Astrocyte (in vitro differentiated cells and primary cell): Measurements from ENCODE around the gene APOA4. TPM values are rescaled to one million over a fixed set of nuclear protein-coding genes. Genes with fewer than 3 reads are reported as not detected.
A peak's percentile ranks its signal among the peaks of the same experiment; 100 is the strongest.

Experiments used
- DNase-seq: peaks from one replicate; pipeline ENCODE4 v3.0.0-alpha.2; 2010; ENCODE audit warnings: low read depth
- FAIRE-seq: peaks from 2 replicates; lab custom pipeline; 2011; peaks lifted over from hg19 to GRCh38; lab: Jason Lieb, UNC
- H2AFZ ChIP-seq: 2 replicates; pipeline ENCODE4 v1.6.0; 2012; ENCODE audit warnings: low read depth, low read length, inconsistent platforms
- H3K27ac ChIP-seq: 2 replicates; pipeline ENCODE4 v1.5.1; 2011; ENCODE audit warnings: low read depth, low read length, inconsistent platforms
- H3K27me3 ChIP-seq: 2 replicates; pipeline ENCODE4 v1.6.0; 2011; ENCODE audit warnings: low read length, inconsistent platforms; ENCODE audit not compliant: insufficient read depth
- H3K36me3 ChIP-seq: 2 replicates; pipeline ENCODE4 v1.5.1; 2011; ENCODE audit warnings: low read length, inconsistent platforms; ENCODE audit not compliant: insufficient read depth
- H3K4me1 ChIP-seq: 2 replicates; pipeline ENCODE4 v1.5.1; 2011; ENCODE audit warnings: low read length, inconsistent platforms; ENCODE audit not compliant: insufficient read depth
- H3K4me2 ChIP-seq: 2 replicates; pipeline ENCODE4 v1.6.0; 2012; ENCODE audit warnings: low read length, inconsistent platforms
- H3K4me3 ChIP-seq: 2 replicates; pipeline ENCODE4 v1.5.1; 2011; ENCODE audit warnings: low read depth, mild to moderate bottlenecking, low read length, inconsistent platforms; ENCODE audit not compliant: insufficient read depth
- H3K79me2 ChIP-seq: 2 replicates; pipeline ENCODE4 v1.6.0; 2012; ENCODE audit warnings: mild to moderate bottlenecking, low read length, inconsistent platforms; ENCODE audit not compliant: insufficient read depth
- H3K9ac ChIP-seq: 2 replicates; pipeline ENCODE4 v1.6.0; 2012; ENCODE audit warnings: mild to moderate bottlenecking, low read length, inconsistent platforms
- H3K9me3 ChIP-seq: 2 replicates; pipeline ENCODE4 v1.5.1; 2012; ENCODE audit warnings: low read depth, mild to moderate bottlenecking, low read length, inconsistent platforms; ENCODE audit not compliant: insufficient read depth
- H4K20me1 ChIP-seq: 2 replicates; pipeline ENCODE4 v1.6.0; 2012; ENCODE audit warnings: low read length, inconsistent platforms; ENCODE audit not compliant: insufficient read depth
- H3K27ac Mint-ChIP-seq: one replicate; pipeline ENCODE4 v1.8.0; 2021; ENCODE audit warnings: mild to moderate bottlenecking, mixed read lengths; ENCODE audit not compliant: unreplicated experiment
- H3K27me3 Mint-ChIP-seq: one replicate; pipeline ENCODE4 v1.8.0; 2021; ENCODE audit warnings: low read depth, mixed read lengths; ENCODE audit not compliant: unreplicated experiment
- H3K36me3 Mint-ChIP-seq: one replicate; pipeline ENCODE4 v1.8.0; 2021; ENCODE audit warnings: low read depth, mixed read lengths; ENCODE audit not compliant: unreplicated experiment
- H3K4me1 Mint-ChIP-seq: one replicate; pipeline ENCODE4 v1.8.0; 2021; ENCODE audit warnings: low read depth, mixed read lengths; ENCODE audit not compliant: unreplicated experiment
- H3K4me3 Mint-ChIP-seq: one replicate; pipeline ENCODE4 v1.8.0; 2021; ENCODE audit warnings: mild to moderate bottlenecking, moderate library complexity, mixed read lengths; ENCODE audit not compliant: unreplicated experiment
- H3K9me3 Mint-ChIP-seq: one replicate; pipeline ENCODE4 v1.8.0; 2021; ENCODE audit warnings: mild to moderate bottlenecking, mixed read lengths; ENCODE audit not compliant: unreplicated experiment
- EZH2 ChIP-seq: IDR thresholded peaks from 2 replicates; pipeline ENCODE4 v1.6.1; 2012; ENCODE audit warnings: mild to moderate bottlenecking, low read length, inconsistent platforms; ENCODE audit not compliant: insufficient read depth
- total RNA-seq: library from RNA; stranded (reverse); gene quantifications from 2 replicates; pipeline ENCODE4 v1.2.1, GENCODE V29; 2021
- TF ChIP-seq, protein P1 (sequence below): IDR thresholded peaks from 2 replicates; pipeline ENCODE4 v1.5.1; 2011; ENCODE audit warnings: low read depth, mild to moderate bottlenecking, inconsistent platforms, low read length, moderate library complexity; ENCODE audit not compliant: insufficient read depth

The APOA4 gene
- total RNA-seq, 1 donor from 2014 or later = not detected

DNA sequence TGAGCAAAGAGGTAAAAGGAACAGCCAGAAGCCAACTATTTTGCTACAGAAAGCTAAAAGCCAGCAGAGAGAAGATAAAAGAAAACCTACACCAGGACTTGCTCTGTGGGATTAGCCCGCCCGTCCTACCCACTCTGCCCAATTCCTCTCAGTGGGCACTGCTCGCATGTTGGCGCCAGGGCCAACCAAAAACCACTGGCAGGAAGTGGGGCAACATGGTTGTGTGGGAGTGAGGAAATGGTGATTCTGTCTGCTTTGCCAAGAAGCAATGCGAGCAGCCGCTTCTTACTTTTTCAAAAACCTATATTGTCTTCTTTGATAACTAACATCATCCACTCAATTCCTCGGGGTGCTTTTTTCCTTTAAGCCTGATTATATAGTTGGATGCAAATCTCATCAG, 28.5 kb upstream of the APOA4 start:
- H3K4me2 ChIP-seq = peak overlapping the region; percentile 73
- no peak overlapping the region for H3K27ac ChIP-seq
- TF ChIP-seq, protein P1, sequence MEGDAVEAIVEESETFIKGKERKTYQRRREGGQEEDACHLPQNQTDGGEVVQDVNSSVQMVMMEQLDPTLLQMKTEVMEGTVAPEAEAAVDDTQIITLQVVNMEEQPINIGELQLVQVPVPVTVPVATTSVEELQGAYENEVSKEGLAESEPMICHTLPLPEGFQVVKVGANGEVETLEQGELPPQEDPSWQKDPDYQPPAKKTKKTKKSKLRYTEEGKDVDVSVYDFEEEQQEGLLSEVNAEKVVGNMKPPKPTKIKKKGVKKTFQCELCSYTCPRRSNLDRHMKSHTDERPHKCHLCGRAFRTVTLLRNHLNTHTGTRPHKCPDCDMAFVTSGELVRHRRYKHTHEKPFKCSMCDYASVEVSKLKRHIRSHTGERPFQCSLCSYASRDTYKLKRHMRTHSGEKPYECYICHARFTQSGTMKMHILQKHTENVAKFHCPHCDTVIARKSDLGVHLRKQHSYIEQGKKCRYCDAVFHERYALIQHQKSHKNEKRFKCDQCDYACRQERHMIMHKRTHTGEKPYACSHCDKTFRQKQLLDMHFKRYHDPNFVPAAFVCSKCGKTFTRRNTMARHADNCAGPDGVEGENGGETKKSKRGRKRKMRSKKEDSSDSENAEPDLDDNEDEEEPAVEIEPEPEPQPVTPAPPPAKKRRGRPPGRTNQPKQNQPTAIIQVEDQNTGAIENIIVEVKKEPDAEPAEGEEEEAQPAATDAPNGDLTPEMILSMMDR = no peak
- TF ChIP-seq EZH2 = no peak
- DNase-seq (no peak), FAIRE-seq (no peak)
- Mint-ChIP-seq H3K9me3 (no peaks in the 10 kb centered on the region), H3K27me3 (no peaks in the 10 kb centered on the region), H3K27ac (no peak overlapping the region), H3K36me3 (peaks cover 33% of the 10 kb centered on the region), H3K4me3 (no peak overlapping the region), H3K4me1 (peaks cover 35% of the 10 kb centered on the region)
- peaks cover 31% of the 10 kb centered on the region for H3K4me1 ChIP-seq
- H3K9ac ChIP-seq = no peak overlapping the region
- no peaks in the 10 kb centered on the region for H4K20me1 ChIP-seq
- H3K27me3 ChIP-seq = no peaks in the 10 kb centered on the region
- H3K79me2 ChIP-seq = no peaks in the 10 kb centered on the region
- H3K9me3 ChIP-seq = no peaks in the 10 kb centered on the region
- H2AFZ ChIP-seq = no peak overlapping the region
- no peaks in the 10 kb centered on the region for H3K36me3 ChIP-seq
- no peak overlapping the region for H3K4me3 ChIP-seq

DNA sequence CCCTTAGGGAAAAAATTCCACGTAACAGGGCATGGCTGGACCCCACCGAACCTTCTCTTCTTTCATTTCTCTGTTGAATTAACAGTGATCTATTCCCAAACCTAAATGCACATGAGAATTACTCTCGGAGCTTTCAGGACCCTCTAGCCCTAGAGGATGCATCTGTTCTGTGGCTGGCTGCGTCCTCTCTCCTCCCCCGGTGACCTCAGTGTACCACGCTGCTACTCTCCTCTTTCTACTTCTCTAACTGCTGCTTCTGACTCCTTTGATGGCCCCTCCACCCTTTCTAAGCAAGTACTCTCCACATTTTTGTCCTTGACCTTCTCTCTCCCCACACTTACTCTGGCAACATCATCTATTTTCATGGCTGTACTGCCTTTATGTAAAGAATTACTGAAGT, 26.4 kb upstream of the APOA4 start:
- TF ChIP-seq, protein P1 = no peak
- no peak for TF ChIP-seq EZH2
- no peak overlapping the region for H3K4me2 ChIP-seq
- peaks cover 6% of the 10 kb centered on the region for H3K36me3 ChIP-seq
- FAIRE-seq (no peak), DNase-seq (no peak)
- H3K4me1 Mint-ChIP-seq = peaks cover 31% of the 10 kb centered on the region
- H3K27me3 ChIP-seq = no peaks in the 10 kb centered on the region
- H3K9ac ChIP-seq = no peak overlapping the region
- peaks cover 30% of the 10 kb centered on the region for H3K4me1 ChIP-seq
- H3K79me2 ChIP-seq = no peaks in the 10 kb centered on the region
- H3K4me3 Mint-ChIP-seq = no peak overlapping the region
- no peaks in the 10 kb centered on the region for H3K9me3 Mint-ChIP-seq
- no peaks in the 10 kb centered on the region for H3K9me3 ChIP-seq
- H3K36me3 Mint-ChIP-seq = peaks cover 36% of the 10 kb centered on the region
- no peak overlapping the region for H3K27ac ChIP-seq
- no peak overlapping the region for H3K27ac Mint-ChIP-seq
- no peak overlapping the region for H2AFZ ChIP-seq
- no peaks in the 10 kb centered on the region for H3K27me3 Mint-ChIP-seq
- no peak overlapping the region for H3K4me3 ChIP-seq
- no peaks in the 10 kb centered on the region for H4K20me1 ChIP-seq

DNA sequence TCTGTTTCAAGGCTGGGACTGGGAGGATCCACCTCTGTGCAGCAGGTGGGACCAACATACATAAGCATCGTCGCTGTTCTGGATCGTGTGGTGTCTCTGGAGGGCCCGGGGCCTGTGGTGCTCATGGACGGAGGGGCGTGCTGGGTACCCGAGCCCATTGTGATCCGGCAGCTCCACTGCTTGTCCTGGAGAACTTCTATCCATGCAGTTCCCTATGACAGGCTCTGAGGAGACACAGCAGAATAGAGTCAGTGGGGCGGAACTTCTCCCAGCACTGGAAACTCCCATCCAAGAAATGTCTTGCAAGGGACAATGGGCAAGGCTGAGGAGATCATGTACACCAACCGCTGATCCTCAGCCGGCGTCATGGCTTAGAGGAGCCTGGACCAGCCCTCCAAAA, 26.0 kb upstream of the APOA4 start:
- TF ChIP-seq EZH2 = no peak
- TF ChIP-seq, protein P1 = no peak
- Mint-ChIP-seq H3K4me3 (no peak overlapping the region), H3K36me3 (peaks cover 32% of the 10 kb centered on the region), H3K9me3 (no peaks in the 10 kb centered on the region), H3K4me1 (peaks cover 27% of the 10 kb centered on the region), H3K27me3 (no peaks in the 10 kb centered on the region), H3K27ac (no peak overlapping the region)
- Histone ChIP-seq H3K27ac (no peak overlapping the region), H3K36me3 (peaks cover 6% of the 10 kb centered on the region), H3K9ac (no peak overlapping the region), H2AFZ (no peak overlapping the region), H4K20me1 (no peaks in the 10 kb centered on the region), H3K4me3 (no peak overlapping the region), H3K4me2 (no peak overlapping the region), H3K79me2 (no peaks in the 10 kb centered on the region), H3K27me3 (no peaks in the 10 kb centered on the region), H3K4me1 (peaks cover 26% of the 10 kb centered on the region), H3K9me3 (no peaks in the 10 kb centered on the region)
- FAIRE-seq (no peak), DNase-seq (no peak)
